Mucosa of rectum (tissue), 2 donors: ENCODE results near the gene SNCB.
"Not testable (repeated sequence)": the region's sequence is repeated elsewhere in the genome, so short reads cannot be mapped to it uniquely, and the experiment has no call there.

Source experiments
- H3K27ac ChIP-seq, 2 donors: one replicate each; pipeline ENCODE4 v1.7.0; 2013; ENCODE audit warnings: inconsistent platforms in 2 of 2, low read depth in 2 of 2, low read length in 2 of 2
- H3K27me3 ChIP-seq, 2 donors: one replicate each; pipeline ENCODE4 v1.7.0; 2013; ENCODE audit warnings: low read length in 2 of 2; ENCODE audit not compliant: control insufficient read depth in 2 of 2, insufficient read depth in 2 of 2
- H3K36me3 ChIP-seq, 2 donors: one replicate each; pipeline ENCODE4 v1.7.0; 2013; ENCODE audit warnings: low read length in 2 of 2; ENCODE audit not compliant: control insufficient read depth in 2 of 2, insufficient read depth in 2 of 2
- H3K4me1 ChIP-seq, 2 donors: one replicate each; pipeline ENCODE4 v1.7.0; 2013; ENCODE audit warnings: low read length in 2 of 2, mild to moderate bottlenecking in 1 of 2; ENCODE audit not compliant: control insufficient read depth in 2 of 2, insufficient read depth in 2 of 2
- H3K4me3 ChIP-seq, 2 donors: one replicate each; pipeline ENCODE4 v1.7.0; 2013; ENCODE audit warnings: low read length in 2 of 2
- H3K9ac ChIP-seq, 2 donors: one replicate each; pipeline ENCODE4 v1.7.0; 2013; ENCODE audit warnings: low read length in 2 of 2, low read depth in 1 of 2, mild to moderate bottlenecking in 1 of 2
- H3K9me3 ChIP-seq, 2 donors: one replicate each; pipeline ENCODE4 v1.7.0; 2013; ENCODE audit warnings: low read length in 2 of 2; ENCODE audit not compliant: control insufficient read depth in 2 of 2
- donor health status: healthy.
- donor health status: Normal muscosa, but diverticular disease.

The SNCB gene

DNA sequence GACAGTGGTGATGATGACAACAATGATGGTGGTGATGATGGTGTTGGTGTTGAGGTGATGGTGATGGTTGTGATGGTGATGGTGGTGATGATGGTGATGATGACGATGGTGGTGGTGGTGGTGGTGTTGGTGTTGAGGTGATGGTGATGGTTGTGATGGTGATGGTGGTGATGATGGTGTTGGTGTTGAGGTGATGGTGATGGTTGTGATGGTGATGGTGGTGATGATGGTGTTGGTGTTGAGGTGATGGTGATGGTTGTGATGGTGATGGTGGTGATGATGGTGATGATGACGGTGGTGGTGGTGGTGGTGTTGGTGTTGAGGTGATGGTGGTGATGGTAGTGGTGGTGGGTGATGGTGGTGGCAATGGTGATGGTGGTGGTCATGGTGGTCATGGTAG is 38.7 kb downstream of the SNCB start:
- not testable (repeated sequence) for H3K36me3 ChIP-seq, H3K9me3 ChIP-seq, H3K4me1 ChIP-seq, H3K9ac ChIP-seq, H3K27me3 ChIP-seq, H3K27ac ChIP-seq, H3K4me3 ChIP-seq

DNA sequence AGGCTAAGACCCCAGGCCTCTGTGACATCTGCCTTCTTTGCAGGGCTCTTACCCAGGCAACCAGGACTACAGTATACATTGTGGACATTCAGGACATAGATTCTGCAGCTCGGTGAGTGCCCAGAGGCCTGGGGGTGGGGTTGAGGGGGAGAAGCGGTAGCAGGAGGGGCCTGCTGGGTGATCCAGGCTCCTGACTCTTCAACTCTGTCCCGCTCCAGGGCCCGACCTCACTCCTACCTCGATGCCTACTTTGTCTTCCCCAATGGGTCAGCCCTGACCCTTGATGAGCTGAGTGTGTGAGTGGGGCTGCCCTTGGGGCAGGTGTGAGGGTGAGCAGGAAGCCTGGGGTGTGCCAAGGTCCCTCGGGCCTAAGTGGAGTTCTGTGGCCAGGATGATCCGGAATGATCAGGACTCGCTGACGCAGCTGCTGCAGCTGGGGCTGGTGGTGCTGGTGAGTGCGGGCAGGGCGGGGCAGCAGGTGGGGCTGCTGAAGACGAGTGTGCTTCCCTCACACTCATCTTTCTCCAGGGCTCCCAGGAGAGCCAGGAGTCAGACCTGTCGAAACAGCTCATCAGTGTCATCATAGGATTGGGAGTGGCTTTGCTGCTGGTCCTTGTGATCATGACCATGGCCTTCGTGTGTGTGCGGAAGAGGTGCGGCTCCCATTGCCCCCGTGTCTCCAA is 40.2 kb downstream of the SNCB start:
- H3K4me3 ChIP-seq, result no peak overlapping the region
- H3K27me3 ChIP-seq, result no peaks in the 10 kb centered on the region
- H3K9ac ChIP-seq, result no peak overlapping the region
- no peak overlapping the region for H3K27ac ChIP-seq
- peaks cover 0 to 2% of the 10 kb centered on the region in 2 donors for H3K9me3 ChIP-seq
- H3K36me3 ChIP-seq, result peaks cover 2 to 4% of the 10 kb centered on the region in 2 donors
- no peaks in the 10 kb centered on the region for H3K4me1 ChIP-seq

DNA sequence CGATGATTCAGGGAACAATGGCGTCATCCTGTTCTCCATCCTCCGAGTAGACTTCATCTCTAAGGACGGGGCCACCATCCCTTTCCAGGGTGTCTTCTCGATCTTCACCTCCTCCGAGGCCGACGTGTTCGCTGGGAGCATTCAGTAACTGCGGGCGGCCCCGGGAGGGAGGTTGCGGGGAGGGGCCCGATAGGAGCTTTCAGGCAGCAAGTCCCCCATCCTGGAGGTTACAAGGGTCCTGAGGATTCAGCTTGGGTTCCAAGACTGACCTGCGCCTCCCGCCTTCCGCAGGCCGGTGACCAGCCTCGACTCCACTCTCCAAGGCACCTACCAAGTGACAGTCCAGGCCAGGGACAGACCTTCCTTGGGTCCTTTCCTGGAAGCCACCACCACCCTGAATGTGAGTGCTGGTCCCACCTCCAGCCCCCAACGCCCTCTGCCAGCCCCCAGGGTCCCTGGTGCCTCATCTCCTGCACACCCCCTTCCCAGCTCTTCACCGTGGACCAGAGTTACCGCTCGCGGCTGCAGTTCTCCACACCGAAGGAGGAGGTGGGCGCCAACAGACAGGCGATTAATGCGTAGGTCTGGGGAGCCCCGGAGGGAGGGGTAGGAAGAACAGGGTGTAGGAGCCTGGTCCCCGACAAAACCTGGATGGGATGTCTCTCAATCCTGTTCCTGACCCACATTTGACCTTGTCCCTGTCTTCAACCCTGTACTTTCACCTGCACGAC is 41.1 kb downstream of the SNCB start:
- Histone ChIP-seq H3K4me3 (no peak overlapping the region), H3K27ac (no peak overlapping the region), H3K27me3 (no peaks in the 10 kb centered on the region), H3K9me3 (peaks cover 6 to 8% of the 10 kb centered on the region in 2 donors), H3K36me3 (peaks cover 2 to 9% of the 10 kb centered on the region in 2 donors), H3K4me1 (no peaks in the 10 kb centered on the region), H3K9ac (no peak overlapping the region)

DNA sequence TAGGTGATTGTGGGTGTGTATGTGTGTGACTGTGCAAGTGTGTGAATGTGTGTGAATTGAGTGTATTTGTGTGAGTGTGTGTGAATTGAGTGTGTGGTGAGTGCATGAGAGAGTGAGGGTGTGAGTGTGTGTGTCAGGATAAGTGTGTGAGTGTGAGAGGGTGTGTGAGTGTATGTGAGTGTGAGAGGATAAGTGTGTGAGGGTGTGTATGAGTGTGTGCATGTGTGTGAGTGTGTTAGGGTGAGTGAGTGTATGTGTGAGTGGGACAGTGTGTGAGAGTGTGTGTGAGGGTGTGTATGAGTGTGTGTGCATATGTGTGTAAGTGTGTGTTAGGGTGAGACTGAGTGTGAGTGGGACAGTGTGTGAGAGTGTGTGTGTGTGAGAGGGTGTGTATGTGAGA is 42.0 kb downstream of the SNCB start:
- Histone ChIP-seq H3K4me1 (no peaks in the 10 kb centered on the region), H3K9ac (no peak overlapping the region), H3K4me3 (no peak overlapping the region), H3K36me3 (peaks cover 2 to 12% of the 10 kb centered on the region in 2 donors), H3K27ac (no peak overlapping the region), H3K9me3 (peaks cover 6 to 11% of the 10 kb centered on the region in 2 donors), H3K27me3 (no peaks in the 10 kb centered on the region)

DNA sequence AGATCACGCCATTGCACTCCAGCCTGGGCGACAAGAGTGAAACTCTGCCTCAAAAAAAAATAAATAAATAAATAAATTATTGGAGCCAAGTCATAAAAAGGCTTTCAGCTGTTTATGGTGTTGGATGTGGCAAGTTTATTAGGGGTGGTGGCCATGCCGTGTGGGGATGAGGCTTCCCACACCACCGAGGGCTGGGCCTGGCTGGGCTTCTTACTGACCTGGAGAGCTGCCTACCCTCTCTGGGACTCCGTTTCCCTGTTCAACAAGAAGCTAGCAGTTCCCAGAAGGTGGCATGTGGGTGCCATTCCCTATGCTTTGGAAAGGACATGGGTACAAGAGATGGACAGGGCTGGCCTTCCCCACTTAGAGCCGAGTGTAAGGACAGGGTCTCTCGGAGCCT is 42.9 kb downstream of the SNCB start:
- no peaks in the 10 kb centered on the region for H3K27me3 ChIP-seq
- H3K36me3 ChIP-seq, result peaks cover 7 to 14% of the 10 kb centered on the region in 2 donors
- no peak overlapping the region for H3K27ac ChIP-seq
- H3K9me3 ChIP-seq, result peaks cover 6 to 11% of the 10 kb centered on the region in 2 donors
- H3K4me1 ChIP-seq, result no peaks in the 10 kb centered on the region
- no peak overlapping the region for H3K4me3 ChIP-seq
- H3K9ac ChIP-seq, result no peak overlapping the region

DNA sequence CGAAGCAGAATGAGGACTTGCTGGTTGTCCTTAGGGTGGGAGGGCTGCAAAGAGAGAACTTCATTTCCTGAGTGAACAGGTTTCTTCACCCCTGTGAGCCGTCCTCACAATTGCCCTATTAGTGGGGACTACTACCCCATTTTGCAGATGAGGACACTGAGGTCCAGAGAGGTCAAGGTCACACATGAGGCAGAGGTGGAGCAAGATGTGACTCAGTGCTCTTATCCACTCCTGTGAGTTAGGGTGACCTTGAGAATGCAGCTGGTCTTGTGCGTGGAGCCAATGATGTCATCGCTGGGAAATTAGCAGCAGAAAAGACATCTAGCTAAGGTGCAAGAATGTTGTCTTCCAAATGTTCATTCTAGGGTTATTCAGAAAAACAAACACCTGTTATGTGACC is 47.3 kb downstream of the SNCB start:
- peaks cover 6 to 12% of the 10 kb centered on the region in 2 donors for H3K36me3 ChIP-seq
- H3K4me3 ChIP-seq, result no peak overlapping the region
- H3K4me1 ChIP-seq, result no peaks in the 10 kb centered on the region
- peaks cover 6 to 11% of the 10 kb centered on the region in 2 donors for H3K9me3 ChIP-seq
- no peak overlapping the region for H3K9ac ChIP-seq
- no peaks in the 10 kb centered on the region for H3K27me3 ChIP-seq
- no peak overlapping the region for H3K27ac ChIP-seq

DNA sequence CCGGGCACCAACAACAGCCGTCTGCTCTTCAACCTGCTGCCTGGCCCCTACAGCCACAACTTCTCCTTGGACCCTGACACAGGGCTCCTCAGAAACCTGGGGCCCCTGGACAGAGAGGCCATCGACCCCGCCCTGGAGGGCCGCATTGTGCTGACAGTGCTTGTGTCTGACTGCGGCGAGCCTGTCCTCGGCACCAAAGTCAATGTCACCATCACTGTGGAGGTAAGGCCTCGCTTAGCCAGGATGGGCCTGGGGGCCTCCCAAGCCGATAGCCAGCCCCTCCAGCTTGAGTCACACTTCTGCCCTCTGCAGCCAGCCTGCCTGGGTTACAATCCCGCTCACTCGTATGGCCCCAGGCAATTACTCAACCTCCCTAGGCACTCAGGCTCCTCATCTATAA is 49.0 kb downstream of the SNCB start:
- Histone ChIP-seq H3K27me3 (no peaks in the 10 kb centered on the region), H3K36me3 (peaks cover 6 to 12% of the 10 kb centered on the region in 2 donors), H3K9me3 (peaks cover 6 to 11% of the 10 kb centered on the region in 2 donors), H3K4me1 (no peaks in the 10 kb centered on the region), H3K27ac (no peak overlapping the region), H3K4me3 (no peak overlapping the region), H3K9ac (no peak overlapping the region)

DNA sequence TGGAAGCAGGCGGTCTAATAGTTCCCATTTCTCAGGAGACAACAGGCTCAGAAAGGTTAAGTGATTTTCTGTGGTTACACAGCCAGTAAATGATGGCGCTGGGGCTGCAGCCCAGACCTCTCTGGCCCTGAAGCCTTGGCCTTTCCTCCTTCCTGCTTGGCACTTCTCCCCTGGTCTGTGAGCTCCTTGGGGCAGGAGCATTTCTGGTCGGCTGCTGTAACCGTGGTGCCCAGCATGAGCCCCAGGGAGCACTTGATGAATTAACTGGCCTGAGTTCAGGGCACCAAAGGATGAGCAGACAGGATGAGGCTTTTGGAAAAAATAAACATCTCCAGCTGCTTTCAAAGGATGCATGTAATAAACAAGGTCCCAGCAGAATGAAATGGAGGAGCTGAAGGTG is 51.0 kb downstream of the SNCB start:
- no peak overlapping the region for H3K4me3 ChIP-seq
- H3K4me1 ChIP-seq, result no peaks in the 10 kb centered on the region
- peaks cover 6 to 8% of the 10 kb centered on the region in 2 donors for H3K36me3 ChIP-seq
- no peak overlapping the region for H3K27ac ChIP-seq
- no peak overlapping the region for H3K9ac ChIP-seq
- no peaks in the 10 kb centered on the region for H3K27me3 ChIP-seq
- H3K9me3 ChIP-seq, result peaks cover 0 to 4% of the 10 kb centered on the region in 2 donors

DNA sequence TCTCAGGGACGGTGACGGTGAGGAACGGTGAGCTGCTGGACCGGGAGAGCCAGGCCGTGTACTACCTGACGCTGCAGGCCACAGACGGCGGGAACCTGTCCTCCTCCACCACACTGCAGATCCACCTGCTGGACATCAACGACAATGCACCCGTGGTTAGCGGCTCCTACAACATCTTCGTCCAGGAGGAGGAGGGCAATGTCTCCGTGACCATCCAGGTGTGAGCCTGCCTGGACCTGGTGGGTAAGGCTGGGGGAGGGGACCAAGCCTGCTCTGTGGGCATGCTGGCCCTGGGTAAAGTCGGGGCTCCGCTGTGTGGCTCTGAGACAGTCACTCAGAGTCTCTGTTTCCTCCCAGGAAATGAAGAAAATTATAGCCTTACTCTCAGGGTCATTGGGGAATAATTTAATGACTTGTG is 51.9 kb downstream of the SNCB start:
- Histone ChIP-seq H3K36me3 (peaks cover 3 to 6% of the 10 kb centered on the region in 2 donors), H3K9me3 (no peaks in the 10 kb centered on the region), H3K4me3 (no peak overlapping the region), H3K27me3 (no peaks in the 10 kb centered on the region), H3K9ac (no peak overlapping the region), H3K27ac (no peak overlapping the region), H3K4me1 (no peaks in the 10 kb centered on the region)

DNA sequence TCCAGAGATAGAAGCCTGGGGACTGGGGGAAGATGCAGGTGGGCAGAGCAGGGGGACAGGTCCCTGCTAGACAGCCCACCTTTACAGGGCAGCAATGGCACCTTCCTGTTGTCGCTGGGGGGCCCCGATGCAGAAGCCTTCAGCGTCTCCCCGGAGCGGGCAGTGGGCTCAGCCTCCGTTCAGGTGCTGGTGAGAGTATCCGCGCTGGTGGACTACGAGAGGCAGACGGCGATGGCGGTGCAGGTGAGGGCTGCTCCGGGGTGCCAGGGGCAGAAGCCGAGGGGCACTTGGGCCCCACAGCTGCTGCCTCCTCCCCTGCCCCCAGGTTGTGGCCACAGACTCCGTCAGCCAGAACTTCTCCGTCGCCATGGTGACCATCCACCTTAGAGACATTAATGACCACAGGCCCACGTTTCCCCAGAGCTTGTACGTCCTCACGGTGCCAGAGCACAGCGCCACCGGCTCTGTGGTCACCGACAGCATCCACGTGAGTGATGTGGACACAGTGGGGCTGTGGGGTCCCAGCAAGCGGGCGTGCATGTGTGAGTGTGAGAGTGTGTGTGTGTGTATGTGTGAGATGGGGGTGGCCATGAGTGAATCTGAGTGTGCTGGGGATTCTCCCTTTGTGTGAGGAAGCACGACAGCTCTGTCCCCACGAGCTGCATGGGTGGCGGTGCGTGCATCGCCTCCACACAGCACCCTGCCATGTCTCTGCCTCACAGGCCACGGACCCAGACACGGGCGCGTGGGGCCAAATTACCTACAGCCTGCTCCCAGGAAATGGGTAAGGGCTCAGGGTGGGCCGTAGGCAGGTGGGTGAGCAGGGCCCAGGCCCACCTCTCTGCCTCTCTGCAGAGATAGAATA is 52.8 kb downstream of the SNCB start:
- Histone ChIP-seq H3K36me3 (peaks cover under 1% of the 10 kb centered on the region in 2 donors), H3K4me1 (no peaks in the 10 kb centered on the region), H3K27ac (no peak overlapping the region), H3K9ac (no peak overlapping the region), H3K27me3 (no peaks in the 10 kb centered on the region), H3K9me3 (no peaks in the 10 kb centered on the region), H3K4me3 (no peak overlapping the region)
